Activated naive CD8-positive, alpha-beta T cell treated with anti-CD3 and anti-CD28 coated beads, Interleukin-2, amount 50 U/mL, for 24 hours (primary cell): ENCODE measurements around the gene TSPAN15.

Experiments used
- ATAC-seq: fragments of 150-1000 bp; cut with Tn5 transposase; one replicate; pipeline ENCODE4 v1.10.0; 2021
- DNase-seq: peaks from one replicate; pipeline ENCODE4 v3.0.0; 2021
- H3K27ac Mint-ChIP-seq: one replicate; pipeline ENCODE4 v1.8.0; 2021; ENCODE audit warnings: mild to moderate bottlenecking, mixed read lengths
- H3K27me3 Mint-ChIP-seq: one replicate; pipeline ENCODE4 v1.8.0; 2021; ENCODE audit warnings: mixed read lengths
- H3K36me3 Mint-ChIP-seq: one replicate; pipeline ENCODE4 v1.8.0; 2021; ENCODE audit warnings: low read depth, mixed read lengths
- H3K4me1 Mint-ChIP-seq: one replicate; pipeline ENCODE4 v1.8.0; 2021; ENCODE audit warnings: mixed read lengths
- H3K4me3 Mint-ChIP-seq: one replicate; pipeline ENCODE4 v1.8.0; 2021; ENCODE audit warnings: mild to moderate bottlenecking, moderate library complexity, mixed read lengths
- H3K9me3 Mint-ChIP-seq: one replicate; pipeline ENCODE4 v1.8.0; 2021; ENCODE audit warnings: mixed read lengths

Gene TSPAN15

DNA sequence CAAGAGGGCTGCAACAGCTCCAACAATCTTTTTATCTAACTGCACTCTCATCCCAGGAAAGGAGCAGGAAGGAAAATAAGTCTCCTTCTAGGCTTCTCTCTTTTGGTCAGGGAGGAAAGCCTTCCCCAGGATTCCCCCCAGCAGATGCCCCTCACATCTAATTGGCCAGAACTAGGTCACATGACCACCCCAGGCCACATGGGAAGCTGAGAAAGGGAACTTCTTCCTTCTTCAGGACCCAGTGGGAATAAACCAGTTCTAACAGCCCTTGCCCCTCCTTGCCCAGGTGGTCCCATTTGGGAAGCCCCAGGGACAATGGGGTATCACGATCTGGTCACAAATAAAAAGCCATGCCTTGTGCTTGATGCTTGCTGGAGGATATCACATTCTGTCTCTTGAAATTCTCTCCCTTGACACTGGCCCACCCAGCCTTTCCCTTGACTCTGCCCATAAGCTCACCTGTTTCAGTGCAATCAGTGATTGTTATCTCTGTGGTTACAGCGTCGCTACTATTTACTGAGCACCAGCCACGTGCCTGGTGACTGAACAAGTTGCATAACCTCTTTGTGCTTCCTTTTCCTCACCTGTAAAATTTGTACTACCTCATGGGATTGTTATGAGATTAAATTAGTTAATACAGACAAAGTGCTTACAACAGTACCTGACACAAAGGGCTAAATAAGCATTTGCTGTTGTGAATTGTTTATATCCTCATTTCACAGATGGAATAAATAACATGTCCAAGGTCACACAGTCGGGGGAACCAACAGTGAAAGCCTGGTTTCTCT is 25.6 kb upstream of the TSPAN15 start:
- Mint-ChIP-seq H3K36me3 (no peaks in the 10 kb centered on the region), H3K9me3 (no peaks in the 10 kb centered on the region), H3K27ac (no peak overlapping the region), H3K4me3 (no peak overlapping the region), H3K27me3 (no peaks in the 10 kb centered on the region), H3K4me1 (peaks cover 32% of the 10 kb centered on the region)
- ATAC-seq (no peak), DNase-seq (no peak)

DNA sequence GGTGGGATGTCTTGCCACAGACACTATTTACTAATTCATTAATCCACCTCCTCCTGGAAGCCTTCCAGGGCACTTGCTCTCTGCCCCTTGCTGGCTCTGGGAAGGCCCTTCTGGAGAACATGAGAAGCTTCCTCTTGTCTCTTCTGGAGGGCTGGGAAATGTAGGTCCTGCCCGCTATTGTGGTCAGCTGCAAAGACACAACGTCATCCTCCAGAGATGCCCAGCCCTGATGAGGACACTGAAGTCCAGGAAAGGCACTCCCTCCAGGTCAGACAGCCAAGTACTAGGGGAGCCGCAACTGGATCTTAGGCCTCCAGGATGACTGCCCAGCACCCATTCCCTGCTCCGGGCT is 24.9 kb upstream of the TSPAN15 start:
- Mint-ChIP-seq H3K4me3 (no peak overlapping the region), H3K36me3 (no peaks in the 10 kb centered on the region), H3K4me1 (peaks cover 32% of the 10 kb centered on the region), H3K27me3 (no peaks in the 10 kb centered on the region), H3K27ac (no peak overlapping the region), H3K9me3 (no peaks in the 10 kb centered on the region)
- DNase-seq (no peak), ATAC-seq (no peak)

DNA sequence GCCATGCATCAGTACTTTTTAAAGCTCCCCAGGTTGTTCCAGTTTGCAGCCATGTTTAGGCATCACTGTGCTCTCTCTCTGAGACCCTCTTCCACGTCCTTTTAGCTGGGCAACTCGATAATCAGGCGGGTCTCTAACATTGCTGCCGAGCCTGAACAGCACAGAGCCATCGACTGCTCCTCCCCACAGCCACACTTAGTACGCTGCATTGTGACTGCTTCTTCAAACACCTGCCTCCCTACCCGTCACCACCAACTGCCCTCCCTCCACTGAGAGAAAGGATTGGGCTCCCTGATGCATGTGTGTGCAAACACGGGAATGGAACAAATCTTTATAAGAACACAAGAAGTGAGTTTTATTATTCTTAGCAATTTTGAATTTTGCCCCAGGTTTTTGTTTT is 23.1 kb upstream of the TSPAN15 start:
- no peak overlapping the region for H3K4me3 Mint-ChIP-seq
- DNase-seq (no peak), ATAC-seq (no peak)
- no peak overlapping the region for H3K27ac Mint-ChIP-seq
- H3K9me3 Mint-ChIP-seq: no peaks in the 10 kb centered on the region
- peaks cover 32% of the 10 kb centered on the region for H3K4me1 Mint-ChIP-seq
- no peaks in the 10 kb centered on the region for H3K36me3 Mint-ChIP-seq
- no peaks in the 10 kb centered on the region for H3K27me3 Mint-ChIP-seq

DNA sequence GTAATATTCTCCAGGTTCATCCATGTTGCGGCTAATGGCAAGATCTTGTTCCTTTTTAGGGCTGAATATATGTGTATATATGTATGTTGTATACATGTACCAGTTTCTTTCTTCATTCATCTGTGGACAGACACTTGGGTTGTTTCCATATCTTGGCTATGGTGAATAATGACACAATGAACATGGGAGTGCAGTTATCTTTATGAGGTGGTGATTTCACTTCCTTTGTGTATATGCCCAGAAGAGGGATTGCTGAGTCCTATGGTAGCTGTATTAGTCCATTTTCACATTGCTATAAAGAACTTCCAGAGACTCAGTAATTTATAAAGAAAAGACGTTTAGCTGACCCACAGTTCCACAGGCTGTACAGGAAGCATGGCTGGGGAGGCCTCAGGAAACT is 17.1 kb upstream of the TSPAN15 start:
- H3K27me3 Mint-ChIP-seq: peaks cover 5% of the 10 kb centered on the region
- no peak for ATAC-seq
- no peaks in the 10 kb centered on the region for H3K36me3 Mint-ChIP-seq
- no peak overlapping the region for H3K4me3 Mint-ChIP-seq
- no peaks in the 10 kb centered on the region for H3K9me3 Mint-ChIP-seq
- no peak for DNase-seq
- no peak overlapping the region for H3K27ac Mint-ChIP-seq
- H3K4me1 Mint-ChIP-seq: no peaks in the 10 kb centered on the region

DNA sequence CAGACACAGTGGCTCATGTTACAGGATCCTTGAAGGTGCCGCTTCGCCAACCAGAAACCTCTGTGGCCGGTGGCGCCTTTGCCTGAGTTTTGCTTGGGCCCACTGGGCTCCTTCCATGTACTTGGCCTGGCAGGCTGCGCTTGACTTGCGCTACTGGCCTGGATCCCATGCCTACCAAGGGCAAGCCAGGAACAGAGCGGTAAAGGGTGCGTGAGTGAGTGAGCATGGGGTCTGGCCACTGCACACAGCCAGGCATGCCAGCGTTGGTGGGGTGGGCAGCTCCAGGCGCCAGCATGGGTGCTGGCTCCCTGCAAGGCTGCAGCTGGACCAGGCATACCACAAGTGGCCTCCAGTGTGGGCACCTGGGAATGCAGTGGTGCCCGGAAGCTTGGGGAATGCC is 16.3 kb upstream of the TSPAN15 start:
- DNase-seq (no peak), ATAC-seq (no peak)
- H3K36me3 Mint-ChIP-seq: no peaks in the 10 kb centered on the region
- no peak overlapping the region for H3K27ac Mint-ChIP-seq
- no peaks in the 10 kb centered on the region for H3K9me3 Mint-ChIP-seq
- H3K4me1 Mint-ChIP-seq: no peaks in the 10 kb centered on the region
- peaks cover 9% of the 10 kb centered on the region for H3K27me3 Mint-ChIP-seq
- H3K4me3 Mint-ChIP-seq: no peak overlapping the region

DNA sequence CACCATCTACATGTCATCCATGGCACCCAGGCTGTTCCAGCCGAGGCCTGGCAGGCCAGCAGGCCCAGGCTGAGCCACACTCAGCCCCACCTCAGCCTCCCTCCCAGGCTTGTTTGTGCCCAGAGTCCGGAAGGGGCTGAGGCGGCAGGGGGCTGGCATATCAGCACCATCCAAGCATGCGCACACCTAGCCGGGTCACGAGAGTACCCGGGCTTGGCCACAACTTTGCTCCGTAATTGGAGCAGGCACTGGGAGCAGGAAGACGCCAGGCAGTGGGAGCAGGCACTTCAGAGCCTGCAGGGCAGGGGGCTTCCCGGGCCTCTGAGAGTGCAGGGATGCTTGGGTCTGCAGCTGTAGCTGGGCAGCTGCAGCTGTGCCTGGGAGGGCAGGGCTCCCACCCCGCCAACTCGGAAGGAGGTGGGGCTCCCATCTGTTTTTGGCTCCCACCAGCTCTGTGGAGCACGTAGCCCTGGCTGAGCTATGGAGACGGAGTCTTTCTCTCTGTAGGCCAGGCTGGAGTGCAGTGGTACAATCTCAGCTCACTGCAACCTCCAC is 15.2 kb upstream of the TSPAN15 start:
- ATAC-seq (no peak), DNase-seq (no peak)
- Mint-ChIP-seq H3K4me1 (no peaks in the 10 kb centered on the region), H3K9me3 (no peaks in the 10 kb centered on the region), H3K27me3 (peaks cover 9% of the 10 kb centered on the region), H3K27ac (no peak overlapping the region), H3K36me3 (no peaks in the 10 kb centered on the region), H3K4me3 (no peak overlapping the region)

DNA sequence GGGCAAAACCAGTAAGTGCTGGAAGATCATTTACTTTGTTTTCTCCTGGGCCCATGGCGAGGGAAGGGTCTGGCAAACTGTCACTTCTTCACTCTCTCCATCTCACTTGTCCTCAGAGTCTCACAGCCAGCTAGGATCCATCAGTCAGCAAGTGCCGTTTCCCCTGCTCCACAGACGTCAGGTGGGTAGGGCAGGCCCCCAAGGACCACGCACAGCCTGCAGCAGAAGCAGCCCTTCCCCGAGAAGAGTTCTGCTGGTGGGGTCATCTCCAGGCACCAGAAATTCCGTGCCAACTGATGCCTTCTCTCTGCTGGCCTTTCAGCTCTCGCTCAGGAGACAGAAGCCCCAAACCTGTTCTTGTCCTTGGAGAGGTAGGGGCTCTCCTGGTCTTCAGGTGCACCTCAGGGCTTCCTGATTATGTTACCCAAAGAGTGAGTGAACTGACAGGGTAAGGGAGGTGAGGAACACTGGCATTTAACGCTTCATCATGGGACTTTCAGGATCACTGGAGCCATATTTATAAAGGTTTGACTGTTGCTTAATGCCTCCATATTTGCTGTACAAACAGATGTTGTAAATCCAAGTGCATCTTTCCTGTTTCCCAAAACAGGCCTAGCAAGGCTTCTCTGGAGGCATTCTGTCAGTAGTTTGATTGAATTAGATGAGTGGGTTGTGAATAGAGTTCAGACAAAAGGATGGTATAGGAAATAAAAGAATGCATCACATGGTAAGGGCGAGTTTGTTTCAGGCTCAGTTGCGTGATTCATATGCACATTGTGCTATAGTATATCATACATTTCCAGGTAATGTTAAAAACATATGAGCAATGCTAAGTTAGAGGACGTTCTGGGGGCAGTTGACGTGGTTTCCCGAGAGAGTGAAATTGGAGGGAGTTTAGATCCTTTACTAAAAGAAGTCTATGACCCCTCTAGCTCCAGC is 13.7 kb upstream of the TSPAN15 start:
- DNase-seq: no peak
- H3K36me3 Mint-ChIP-seq: no peaks in the 10 kb centered on the region
- ATAC-seq: no peak
- H3K4me1 Mint-ChIP-seq: no peaks in the 10 kb centered on the region
- H3K27ac Mint-ChIP-seq: no peak overlapping the region
- H3K27me3 Mint-ChIP-seq: peaks cover 9% of the 10 kb centered on the region
- H3K4me3 Mint-ChIP-seq: no peak overlapping the region
- H3K9me3 Mint-ChIP-seq: no peaks in the 10 kb centered on the region

DNA sequence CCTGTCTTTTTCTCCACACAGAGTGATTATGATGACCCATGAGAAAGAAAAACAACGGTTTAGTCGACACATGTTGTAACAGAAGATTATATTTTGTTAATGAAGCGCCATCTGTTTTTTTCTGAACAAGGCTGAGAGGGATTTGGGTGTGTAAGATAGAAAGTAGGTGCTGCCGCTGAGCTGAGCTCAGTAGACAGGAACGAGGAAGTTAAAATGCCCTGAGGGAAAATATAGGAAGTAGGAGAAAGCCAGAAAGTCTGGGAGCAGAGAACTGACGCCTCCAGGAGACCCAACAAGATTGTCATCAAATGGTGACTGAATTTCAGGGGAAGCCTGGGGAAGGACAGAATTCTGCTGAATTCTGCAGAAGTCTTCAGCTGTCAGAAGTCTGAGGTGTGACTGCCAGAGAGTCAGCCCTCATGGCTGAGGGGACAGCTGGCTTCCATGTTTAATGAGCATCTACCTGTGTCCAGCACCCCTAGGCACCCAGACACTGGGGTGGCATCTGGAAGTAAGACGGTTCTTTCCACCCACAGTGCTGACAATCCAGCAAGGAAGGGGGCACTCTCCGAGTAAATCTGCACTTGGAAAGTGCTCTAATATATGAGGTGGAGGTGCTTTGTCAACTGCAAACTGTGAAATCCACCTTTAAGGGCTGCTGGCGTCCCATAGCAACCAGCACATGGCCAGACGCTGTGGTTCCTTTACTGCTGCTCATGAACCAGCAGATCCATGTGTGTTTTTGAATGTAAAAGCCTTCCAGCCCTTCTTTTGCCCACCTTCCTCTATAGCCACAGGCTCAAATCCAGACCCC is 12.5 kb upstream of the TSPAN15 start:
- no peaks in the 10 kb centered on the region for H3K9me3 Mint-ChIP-seq
- ATAC-seq (no peak), DNase-seq (no peak)
- H3K27ac Mint-ChIP-seq: no peak overlapping the region
- no peaks in the 10 kb centered on the region for H3K36me3 Mint-ChIP-seq
- H3K4me1 Mint-ChIP-seq: no peaks in the 10 kb centered on the region
- peaks cover 9% of the 10 kb centered on the region for H3K27me3 Mint-ChIP-seq
- no peak overlapping the region for H3K4me3 Mint-ChIP-seq

DNA sequence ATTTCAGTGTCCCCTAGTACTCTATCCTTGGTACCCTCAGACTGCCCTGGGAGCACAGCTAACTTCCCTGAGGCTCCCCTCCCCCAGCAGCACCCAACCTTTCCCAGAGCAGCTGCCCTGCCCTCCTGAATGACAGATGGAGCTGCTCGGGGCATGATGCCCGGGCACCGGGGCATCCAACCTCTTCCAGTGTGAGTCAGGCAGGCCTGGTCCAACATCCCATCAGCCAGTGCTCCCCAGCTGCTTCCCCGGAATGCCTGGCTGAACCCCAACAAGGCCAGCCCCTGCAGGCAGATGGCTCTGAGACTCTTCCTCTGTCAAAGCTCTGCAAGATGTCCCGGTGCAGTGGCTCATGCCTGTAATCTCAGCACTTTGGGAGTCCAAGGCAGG is 11.9 kb upstream of the TSPAN15 start:
- no peak overlapping the region for H3K27ac Mint-ChIP-seq
- H3K27me3 Mint-ChIP-seq: peaks cover 10% of the 10 kb centered on the region
- no peak overlapping the region for H3K4me3 Mint-ChIP-seq
- H3K4me1 Mint-ChIP-seq: no peaks in the 10 kb centered on the region
- H3K9me3 Mint-ChIP-seq: no peaks in the 10 kb centered on the region
- ATAC-seq (no peak), DNase-seq (no peak)
- no peaks in the 10 kb centered on the region for H3K36me3 Mint-ChIP-seq

DNA sequence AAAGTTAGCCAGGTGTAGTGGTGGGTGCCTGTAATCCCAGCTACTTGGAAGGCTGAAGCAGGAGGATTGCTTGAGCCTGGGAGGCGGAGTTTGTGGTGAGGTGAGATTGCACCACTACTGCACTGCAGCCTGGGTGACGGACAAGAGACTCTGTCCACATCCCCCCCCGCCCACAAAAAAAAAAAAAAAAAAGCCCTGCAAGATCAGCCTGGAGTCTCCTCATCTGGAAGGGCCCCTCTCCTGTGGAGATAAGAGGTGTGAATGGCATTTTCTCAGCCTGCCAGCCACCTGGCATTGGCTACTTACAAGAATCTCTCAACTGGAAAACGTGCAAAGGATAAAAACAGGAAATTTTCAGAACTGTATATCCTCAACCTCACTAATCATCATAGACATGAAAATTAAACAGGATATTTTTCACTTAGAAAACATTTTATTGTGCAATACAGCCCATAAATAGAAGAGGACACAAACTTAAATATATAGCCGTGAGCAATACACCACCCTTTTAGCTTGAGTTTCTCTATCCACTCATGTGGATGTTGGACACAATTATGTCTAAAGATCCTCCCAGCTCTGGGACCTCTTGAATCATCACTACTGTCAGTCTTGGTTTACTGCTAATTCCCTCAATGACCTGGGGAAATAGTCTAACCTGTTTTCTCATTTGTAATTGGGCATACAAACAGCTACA is 11.3 kb upstream of the TSPAN15 start:
- ATAC-seq: no peak
- Mint-ChIP-seq H3K4me3 (no peak overlapping the region), H3K36me3 (no peaks in the 10 kb centered on the region), H3K4me1 (no peaks in the 10 kb centered on the region), H3K9me3 (no peaks in the 10 kb centered on the region), H3K27ac (no peak overlapping the region), H3K27me3 (peaks cover 9% of the 10 kb centered on the region)
- no peak for DNase-seq

DNA sequence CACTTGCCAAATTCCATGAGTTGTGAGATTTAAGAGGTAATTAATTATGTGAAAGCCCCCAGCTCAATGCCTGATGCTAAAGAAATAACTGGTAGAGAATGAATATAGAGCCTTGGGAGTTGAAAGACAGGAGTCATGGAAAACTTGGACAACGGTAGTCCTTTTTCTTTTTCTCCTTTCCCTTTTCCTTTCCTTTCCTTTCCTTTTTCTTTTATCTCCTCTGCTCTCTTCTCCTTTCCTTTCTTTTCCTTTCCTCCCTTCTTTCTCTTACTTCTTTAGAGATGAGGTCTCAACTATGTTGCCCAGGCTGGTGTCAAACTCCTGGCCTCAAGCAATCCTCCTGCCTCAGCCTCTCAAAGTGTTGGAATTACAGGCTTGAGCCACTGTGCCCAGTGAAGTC is 7.9 kb upstream of the TSPAN15 start:
- Mint-ChIP-seq H3K27ac (no peak overlapping the region), H3K9me3 (no peaks in the 10 kb centered on the region), H3K4me3 (no peak overlapping the region), H3K36me3 (no peaks in the 10 kb centered on the region), H3K27me3 (peaks cover 8% of the 10 kb centered on the region), H3K4me1 (no peaks in the 10 kb centered on the region)
- ATAC-seq (no peak), DNase-seq (no peak)

DNA sequence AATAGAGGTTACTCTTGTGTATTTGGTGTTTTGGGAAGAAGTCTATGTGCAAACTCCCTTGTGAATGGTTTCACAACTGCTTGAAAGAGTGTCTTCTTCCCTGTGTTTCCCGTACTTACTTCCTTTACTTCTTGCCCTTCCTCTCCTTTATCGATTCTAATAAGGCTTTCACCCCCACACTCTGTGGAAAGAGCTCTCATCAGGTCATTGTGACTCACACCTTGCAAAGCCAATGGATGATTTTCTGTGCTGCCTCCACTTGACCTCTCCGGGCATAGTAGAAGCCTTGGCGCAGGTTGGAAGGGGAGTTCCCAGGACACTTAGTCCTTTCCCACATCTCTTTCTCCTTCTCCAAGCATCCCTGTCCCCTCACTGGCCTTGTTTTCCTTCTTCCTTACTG is 6.2 kb upstream of the TSPAN15 start:
- H3K4me1 Mint-ChIP-seq: no peaks in the 10 kb centered on the region
- ATAC-seq (no peak), DNase-seq (no peak)
- no peaks in the 10 kb centered on the region for H3K36me3 Mint-ChIP-seq
- H3K27ac Mint-ChIP-seq: no peak overlapping the region
- H3K9me3 Mint-ChIP-seq: no peaks in the 10 kb centered on the region
- peaks cover 3% of the 10 kb centered on the region for H3K27me3 Mint-ChIP-seq
- no peak overlapping the region for H3K4me3 Mint-ChIP-seq

DNA sequence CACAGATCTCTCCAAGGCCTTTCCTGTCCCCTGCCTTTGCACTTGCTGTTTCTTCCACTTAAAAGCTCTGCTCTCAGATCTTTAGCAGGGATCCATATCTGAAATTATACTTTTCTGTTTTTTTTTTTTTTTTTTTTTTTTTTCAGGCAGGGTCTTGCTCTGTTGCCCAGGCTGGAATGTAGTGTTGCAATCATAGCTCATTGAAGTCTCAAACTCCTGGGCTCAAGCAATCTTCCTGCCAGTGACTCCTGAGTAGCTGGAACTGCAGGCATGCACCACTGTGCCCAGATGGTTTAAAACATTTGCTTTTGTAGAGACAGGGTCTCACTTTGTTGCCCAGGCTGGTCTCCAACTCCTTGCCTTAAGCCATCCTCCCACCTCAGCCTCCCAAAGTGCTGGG is 5.0 kb upstream of the TSPAN15 start:
- ATAC-seq: no peak
- H3K4me3 Mint-ChIP-seq: no peak overlapping the region
- H3K36me3 Mint-ChIP-seq: no peaks in the 10 kb centered on the region
- H3K4me1 Mint-ChIP-seq: peaks cover 5% of the 10 kb centered on the region
- H3K27ac Mint-ChIP-seq: no peak overlapping the region
- DNase-seq: no peak
- H3K27me3 Mint-ChIP-seq: peaks cover 3% of the 10 kb centered on the region
- no peaks in the 10 kb centered on the region for H3K9me3 Mint-ChIP-seq

DNA sequence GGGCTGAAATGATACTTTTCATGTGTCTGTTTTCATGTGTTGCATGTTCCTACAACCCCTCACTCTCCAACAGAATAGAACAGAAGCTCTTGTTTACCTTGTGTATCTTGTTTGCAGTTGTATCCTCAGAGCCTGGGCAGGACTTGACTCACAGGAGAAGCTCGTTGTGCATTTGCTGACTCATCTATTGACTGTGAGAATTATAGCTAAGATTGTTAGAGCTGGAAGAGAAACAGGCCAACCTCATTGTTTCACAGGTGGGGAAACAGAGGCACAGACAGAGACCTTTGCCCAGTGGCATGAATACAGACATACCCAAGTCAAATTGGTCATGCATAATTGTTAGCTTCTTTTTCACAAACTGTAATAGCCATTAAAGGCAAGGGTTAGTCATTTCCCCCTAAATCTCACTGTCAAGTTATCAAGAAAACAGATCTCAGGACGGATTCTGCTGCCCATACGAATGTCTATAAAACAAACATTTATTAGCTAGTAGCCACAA is 4.6 kb upstream of the TSPAN15 start:
- H3K36me3 Mint-ChIP-seq: no peaks in the 10 kb centered on the region
- DNase-seq (no peak), ATAC-seq (no peak)
- H3K27me3 Mint-ChIP-seq: peaks cover 3% of the 10 kb centered on the region
- peaks cover 5% of the 10 kb centered on the region for H3K4me1 Mint-ChIP-seq
- no peak overlapping the region for H3K4me3 Mint-ChIP-seq
- no peak overlapping the region for H3K27ac Mint-ChIP-seq
- no peaks in the 10 kb centered on the region for H3K9me3 Mint-ChIP-seq
